Liver (tissue), 9 donors: ENCODE measurements around the gene UPF3B. TPM values are rescaled to one million over a fixed set of nuclear protein-coding genes. Genes with fewer than 3 reads are reported as not detected.

Source experiments
- DNase-seq: peaks from one replicate; pipeline ENCODE4 v3.0.0-alpha.2; 2017; ENCODE audit warnings: low spot score
- H3K27ac ChIP-seq, 2 donors: one replicate each; pipeline ENCODE4 v1.7.0; 2013; ENCODE audit warnings: inconsistent platforms in 2 of 2, low read length in 2 of 2, control low read depth in 1 of 2, low read depth in 1 of 2, mild to moderate bottlenecking in 1 of 2
- H3K27me3 ChIP-seq, 4 donors: one replicate each; pipeline versions ENCODE4 v1.6.1 to v1.7.0; 2013; ENCODE audit warnings: low read length in 3 of 4, inconsistent platforms in 1 of 4, mild to moderate bottlenecking in 1 of 4, moderate library complexity in 1 of 4; ENCODE audit not compliant: control insufficient read depth in 4 of 4, insufficient read depth in 4 of 4
- H3K36me3 ChIP-seq, 4 donors: one replicate each; pipeline versions ENCODE4 v1.6.1 to v1.7.0; 2013; ENCODE audit warnings: low read length in 3 of 4, mild to moderate bottlenecking in 3 of 4, low read depth in 1 of 4, moderate library complexity in 1 of 4; ENCODE audit not compliant: control insufficient read depth in 4 of 4, insufficient read depth in 3 of 4
- H3K4me1 ChIP-seq, 4 donors: one replicate each; pipeline versions ENCODE4 v1.6.1 to v1.7.0; 2013; ENCODE audit warnings: low read length in 3 of 4, mild to moderate bottlenecking in 3 of 4, moderate library complexity in 1 of 4; ENCODE audit not compliant: control insufficient read depth in 4 of 4, insufficient read depth in 4 of 4
- H3K4me3 ChIP-seq, 3 donors: one replicate each; pipeline versions ENCODE4 v1.6.1 to v1.7.0; 2013; ENCODE audit warnings: low read length in 3 of 3, control low read depth in 1 of 3, low read depth in 1 of 3, mild to moderate bottlenecking in 1 of 3
- H3K9ac ChIP-seq, 2 donors: one replicate each; pipeline ENCODE4 v1.7.0; 2013; ENCODE audit warnings: low read length in 2 of 2, mild to moderate bottlenecking in 2 of 2, moderate library complexity in 2 of 2, control low read depth in 1 of 2, low read depth in 1 of 2
- H3K9me3 ChIP-seq, 4 donors: one replicate each; pipeline versions ENCODE4 v1.6.1 to v1.7.0; 2013; ENCODE audit warnings: low read length in 3 of 4; ENCODE audit not compliant: control insufficient read depth in 4 of 4
- EGR1 ChIP-seq, 2 donors: IDR thresholded peaks; 2 replicates each; pipeline ENCODE4 v1.6.1; 2016 to 2018; ENCODE audit warnings: antibody characterized with exemption in 2 of 2, low read depth in 2 of 2
- FOXA1 ChIP-seq: IDR thresholded peaks from 2 replicates; pipeline ENCODE4 v1.6.1; 2016; ENCODE audit warnings: antibody characterized with exemption
- FOXA2 ChIP-seq: IDR thresholded peaks from 2 replicates; pipeline ENCODE4 v1.6.1; 2016; ENCODE audit warnings: antibody characterized with exemption
- GABPA ChIP-seq, 2 donors: IDR thresholded peaks in 1 of 2; conservative IDR thresholded peaks in 1 of 2; 2 replicates each; pipeline ENCODE4 v1.6.1; 2016; ENCODE audit warnings: antibody characterized with exemption in 2 of 2, mild to moderate bottlenecking in 1 of 2, moderate library complexity in 1 of 2
- HNF4A ChIP-seq, 2 donors: conservative IDR thresholded peaks; 2 replicates each; pipeline ENCODE4 v1.6.1; 2016; ENCODE audit warnings: antibody characterized with exemption in 2 of 2, mild to moderate bottlenecking in 2 of 2
- HNF4G ChIP-seq: IDR thresholded peaks from 2 replicates; pipeline ENCODE4 v1.6.1; 2016; ENCODE audit warnings: antibody characterized with exemption
- JUND ChIP-seq, 2 donors: IDR thresholded peaks; 2 replicates each; pipeline ENCODE4 v1.6.1; 2016; ENCODE audit warnings: antibody characterized with exemption in 2 of 2
- NR2F2 ChIP-seq: IDR thresholded peaks from 2 replicates; pipeline ENCODE4 v1.6.1; 2016; ENCODE audit warnings: antibody characterized with exemption
- RAD21 ChIP-seq, 2 donors: IDR thresholded peaks; 2 replicates each; pipeline ENCODE4 v1.6.1; 2016; ENCODE audit warnings: antibody characterized with exemption in 2 of 2, mild to moderate bottlenecking in 2 of 2
- RXRA ChIP-seq, 2 donors: IDR thresholded peaks; 2 replicates each; pipeline ENCODE4 v1.6.1; 2017 to 2018; ENCODE audit warnings: antibody characterized with exemption in 2 of 2, mild to moderate bottlenecking in 1 of 2
- SP1 ChIP-seq: IDR thresholded peaks from 2 replicates; pipeline ENCODE4 v1.6.1; 2018; ENCODE audit warnings: antibody characterized with exemption, mild to moderate bottlenecking
- TAF1 ChIP-seq: conservative IDR thresholded peaks from 2 replicates; pipeline ENCODE4 v1.6.1; 2016; ENCODE audit warnings: antibody characterized with exemption, mild to moderate bottlenecking
- YY1 ChIP-seq: IDR thresholded peaks from 2 replicates; pipeline ENCODE4 v1.6.1; 2016; ENCODE audit warnings: antibody characterized with exemption, mild to moderate bottlenecking
- WGBS: extraction: QIAGEN DNeasy Blood & Tissue Kit; methylation state at CpG from one replicate; pipeline ENCODE4 v1.1.7; 2013; 5-methylcytosine and 5-hydroxymethylcytosine counted together
- polyA plus RNA-seq, 2 donors: library from polyadenylated mRNA; stranded (reverse) in 1 of 2; unstranded in 1 of 2; fragments of 200-250 nt in 1 of 2; fragments of >200 nt in 1 of 2; fragmentation: Nextera tagmentation in 1 of 2; extraction: Ambion mirVana in 1 of 2; gene quantifications; one replicate each; pipeline versions ENCODE4 v1.2.1 to v1.2.3, GENCODE V29; 2013 to 2015
- total RNA-seq, 2 donors: library from RNA; depleted of rRNA; stranded (reverse); fragments of >200 nt; gene quantifications; one replicate each; pipeline ENCODE4 v1.2.3, GENCODE V29; 2014
- TF ChIP-seq, protein P1 (sequence below): fragments of 150-350 bp; IDR thresholded peaks from 2 replicates; pipeline ENCODE4 v1.5.1; 2017; ENCODE audit warnings: improper control_type of control experiment, low read depth, low read length; ENCODE audit not compliant: missing input control
- TF ChIP-seq, protein P2 (sequence below): IDR thresholded peaks from 2 replicates; pipeline ENCODE4 v1.6.1; 2016; ENCODE audit warnings: antibody characterized with exemption, mild to moderate bottlenecking
- TF ChIP-seq, protein P3 (sequence below): IDR thresholded peaks from 2 replicates; pipeline ENCODE4 v1.6.1; 2016; ENCODE audit warnings: antibody characterized with exemption
- TF ChIP-seq, protein P4 (sequence below): IDR thresholded peaks from 2 replicates; pipeline ENCODE4 v1.6.1; 2016; ENCODE audit warnings: antibody characterized with exemption
- TF ChIP-seq, protein P5 (sequence below): IDR thresholded peaks from 2 replicates; pipeline ENCODE4 v1.6.1; 2016; ENCODE audit warnings: antibody characterized with exemption
- donor health status: healthy.
- donor health status: healthy.
- donor health status: healthy.
- donor health status: healthy.
- donor health status: healthy.

The UPF3B gene
- total and polyA plus RNA-seq, 4 donors, result 3.3 to 4.6 (median 3.9) TPM

DNA sequence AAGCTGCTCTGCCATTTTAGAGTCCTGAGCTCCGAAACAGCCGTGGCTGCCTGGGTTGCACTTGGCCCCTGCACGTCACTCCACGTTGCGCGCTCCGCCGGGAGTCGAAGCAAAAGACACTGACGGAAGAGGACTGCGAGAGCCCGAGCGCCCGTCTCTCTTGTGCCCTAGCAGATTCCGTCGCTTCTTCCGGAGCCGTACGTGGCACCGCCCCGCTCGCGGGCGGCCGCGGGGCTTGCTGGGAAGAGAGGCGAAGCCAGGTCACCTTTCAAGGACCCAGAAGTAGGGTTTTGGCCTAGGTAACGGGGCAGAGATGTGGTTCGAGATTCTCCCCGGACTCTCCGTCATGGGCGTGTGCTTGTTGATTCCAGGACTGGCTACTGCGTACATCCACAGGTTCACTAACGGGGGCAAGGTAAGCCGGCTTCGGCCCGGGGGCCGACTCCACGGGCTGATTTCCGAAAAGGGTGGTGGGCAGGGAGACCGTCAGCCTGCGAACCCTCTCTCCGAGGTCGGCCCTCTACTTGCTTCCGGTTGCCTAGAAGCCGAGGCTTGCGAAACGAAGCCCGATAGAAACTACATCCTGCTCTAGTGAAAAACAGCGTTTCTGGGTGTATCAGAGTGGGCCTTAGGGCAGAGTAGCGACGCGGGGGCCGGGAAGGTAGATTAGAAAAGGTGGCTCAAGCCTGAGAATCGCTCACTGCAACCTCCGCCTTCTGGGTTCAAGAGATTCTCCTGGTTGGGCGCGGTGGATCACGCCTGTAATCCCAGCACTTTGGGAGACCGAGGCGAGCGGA is 19.0 kb upstream of the UPF3B start, which contains the start of the genes NDUFA1 and RNF113A:
Gene NDUFA1, plus strand, starts transcription at position 234 of the 797 bp plus-strand sequence. Its CDS starts 80 bp downstream, at position 314.
Gene RNF113A, minus strand, starts transcription at position 135 of the 797 bp plus-strand sequence. Its CDS starts 120 bp downstream, at position 15.
- Histone ChIP-seq H3K36me3 (peaks cover 0 to 3% (median 0%) of the 10 kb centered on the region in 4 donors), H3K9ac (peak within 1 kb of the TSS; percentile 90 to 91), H3K4me3 (peak within 1 kb of the TSS; percentile 79 to 93 (median 93)), H3K9me3 (no peaks in the 10 kb centered on the region), H3K27ac (peak within 1 kb of the TSS; percentile 68 to 94), H3K27me3 (no peaks in the 10 kb centered on the region), H3K4me1 (peaks cover 2 to 6% (median 4%) of the 10 kb centered on the region in 4 donors)
- peak; percentile 82 for DNase-seq
- TF ChIP-seq, protein P1, sequence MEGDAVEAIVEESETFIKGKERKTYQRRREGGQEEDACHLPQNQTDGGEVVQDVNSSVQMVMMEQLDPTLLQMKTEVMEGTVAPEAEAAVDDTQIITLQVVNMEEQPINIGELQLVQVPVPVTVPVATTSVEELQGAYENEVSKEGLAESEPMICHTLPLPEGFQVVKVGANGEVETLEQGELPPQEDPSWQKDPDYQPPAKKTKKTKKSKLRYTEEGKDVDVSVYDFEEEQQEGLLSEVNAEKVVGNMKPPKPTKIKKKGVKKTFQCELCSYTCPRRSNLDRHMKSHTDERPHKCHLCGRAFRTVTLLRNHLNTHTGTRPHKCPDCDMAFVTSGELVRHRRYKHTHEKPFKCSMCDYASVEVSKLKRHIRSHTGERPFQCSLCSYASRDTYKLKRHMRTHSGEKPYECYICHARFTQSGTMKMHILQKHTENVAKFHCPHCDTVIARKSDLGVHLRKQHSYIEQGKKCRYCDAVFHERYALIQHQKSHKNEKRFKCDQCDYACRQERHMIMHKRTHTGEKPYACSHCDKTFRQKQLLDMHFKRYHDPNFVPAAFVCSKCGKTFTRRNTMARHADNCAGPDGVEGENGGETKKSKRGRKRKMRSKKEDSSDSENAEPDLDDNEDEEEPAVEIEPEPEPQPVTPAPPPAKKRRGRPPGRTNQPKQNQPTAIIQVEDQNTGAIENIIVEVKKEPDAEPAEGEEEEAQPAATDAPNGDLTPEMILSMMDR, result no peak
- TF ChIP-seq, protein P2, sequence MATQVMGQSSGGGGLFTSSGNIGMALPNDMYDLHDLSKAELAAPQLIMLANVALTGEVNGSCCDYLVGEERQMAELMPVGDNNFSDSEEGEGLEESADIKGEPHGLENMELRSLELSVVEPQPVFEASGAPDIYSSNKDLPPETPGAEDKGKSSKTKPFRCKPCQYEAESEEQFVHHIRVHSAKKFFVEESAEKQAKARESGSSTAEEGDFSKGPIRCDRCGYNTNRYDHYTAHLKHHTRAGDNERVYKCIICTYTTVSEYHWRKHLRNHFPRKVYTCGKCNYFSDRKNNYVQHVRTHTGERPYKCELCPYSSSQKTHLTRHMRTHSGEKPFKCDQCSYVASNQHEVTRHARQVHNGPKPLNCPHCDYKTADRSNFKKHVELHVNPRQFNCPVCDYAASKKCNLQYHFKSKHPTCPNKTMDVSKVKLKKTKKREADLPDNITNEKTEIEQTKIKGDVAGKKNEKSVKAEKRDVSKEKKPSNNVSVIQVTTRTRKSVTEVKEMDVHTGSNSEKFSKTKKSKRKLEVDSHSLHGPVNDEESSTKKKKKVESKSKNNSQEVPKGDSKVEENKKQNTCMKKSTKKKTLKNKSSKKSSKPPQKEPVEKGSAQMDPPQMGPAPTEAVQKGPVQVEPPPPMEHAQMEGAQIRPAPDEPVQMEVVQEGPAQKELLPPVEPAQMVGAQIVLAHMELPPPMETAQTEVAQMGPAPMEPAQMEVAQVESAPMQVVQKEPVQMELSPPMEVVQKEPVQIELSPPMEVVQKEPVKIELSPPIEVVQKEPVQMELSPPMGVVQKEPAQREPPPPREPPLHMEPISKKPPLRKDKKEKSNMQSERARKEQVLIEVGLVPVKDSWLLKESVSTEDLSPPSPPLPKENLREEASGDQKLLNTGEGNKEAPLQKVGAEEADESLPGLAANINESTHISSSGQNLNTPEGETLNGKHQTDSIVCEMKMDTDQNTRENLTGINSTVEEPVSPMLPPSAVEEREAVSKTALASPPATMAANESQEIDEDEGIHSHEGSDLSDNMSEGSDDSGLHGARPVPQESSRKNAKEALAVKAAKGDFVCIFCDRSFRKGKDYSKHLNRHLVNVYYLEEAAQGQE, result peak; percentile 79
- TF ChIP-seq RXRA (IDR thresholded peaks at IDR 0.05) (peak; percentile 65 to 83), YY1 (peak; percentile 87), TAF1 (peak; percentile 83), EGR1 (IDR thresholded peaks at IDR 0.05; ENCODE audit: low read depth in 2 of 2) (peak in 1 of 2 donors; percentile 29), RAD21 (IDR thresholded peaks at IDR 0.05) (peak in 1 of 2 donors; percentile 29), FOXA2 (no peak), HNF4A (conservative IDR thresholded peaks at IDR 0.05) (peak; percentile 14 to 24), FOXA1 (no peak), SP1 (peak; percentile 63), JUND (IDR thresholded peaks at IDR 0.05) (no peak), HNF4G (no peak), GABPA (IDR thresholded peaks at IDR 0.05 in 1 of 2, conservative IDR thresholded peaks at IDR 0.05 in 1 of 2) (peak; percentile 23 to 88), NR2F2 (no peak)
- TF ChIP-seq, protein P3, sequence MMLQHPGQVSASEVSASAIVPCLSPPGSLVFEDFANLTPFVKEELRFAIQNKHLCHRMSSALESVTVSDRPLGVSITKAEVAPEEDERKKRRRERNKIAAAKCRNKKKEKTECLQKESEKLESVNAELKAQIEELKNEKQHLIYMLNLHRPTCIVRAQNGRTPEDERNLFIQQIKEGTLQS, result no peak
- TF ChIP-seq, protein P4, sequence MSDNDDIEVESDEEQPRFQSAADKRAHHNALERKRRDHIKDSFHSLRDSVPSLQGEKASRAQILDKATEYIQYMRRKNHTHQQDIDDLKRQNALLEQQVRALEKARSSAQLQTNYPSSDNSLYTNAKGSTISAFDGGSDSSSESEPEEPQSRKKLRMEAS, result peak; percentile 71
- TF ChIP-seq, protein P5, sequence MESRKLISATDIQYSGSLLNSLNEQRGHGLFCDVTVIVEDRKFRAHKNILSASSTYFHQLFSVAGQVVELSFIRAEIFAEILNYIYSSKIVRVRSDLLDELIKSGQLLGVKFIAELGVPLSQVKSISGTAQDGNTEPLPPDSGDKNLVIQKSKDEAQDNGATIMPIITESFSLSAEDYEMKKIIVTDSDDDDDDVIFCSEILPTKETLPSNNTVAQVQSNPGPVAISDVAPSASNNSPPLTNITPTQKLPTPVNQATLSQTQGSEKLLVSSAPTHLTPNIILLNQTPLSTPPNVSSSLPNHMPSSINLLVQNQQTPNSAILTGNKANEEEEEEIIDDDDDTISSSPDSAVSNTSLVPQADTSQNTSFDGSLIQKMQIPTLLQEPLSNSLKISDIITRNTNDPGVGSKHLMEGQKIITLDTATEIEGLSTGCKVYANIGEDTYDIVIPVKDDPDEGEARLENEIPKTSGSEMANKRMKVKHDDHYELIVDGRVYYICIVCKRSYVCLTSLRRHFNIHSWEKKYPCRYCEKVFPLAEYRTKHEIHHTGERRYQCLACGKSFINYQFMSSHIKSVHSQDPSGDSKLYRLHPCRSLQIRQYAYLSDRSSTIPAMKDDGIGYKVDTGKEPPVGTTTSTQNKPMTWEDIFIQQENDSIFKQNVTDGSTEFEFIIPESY, result peak; percentile 97
- under 1% methylated on average over 62 of the region's 62 CpGs for WGBS
